Stomach smooth muscle (tissue), 2 donors: ENCODE measurements around the gene OR9A2.

Experiments used
- H3K27ac ChIP-seq: one replicate; pipeline ENCODE4 v1.7.0; 2013; ENCODE audit warnings: mild to moderate bottlenecking, low read length, inconsistent platforms
- H3K27me3 ChIP-seq, 2 donors: one replicate each; pipeline ENCODE4 v1.7.0; 2013; ENCODE audit warnings: low read length in 2 of 2; ENCODE audit not compliant: insufficient read depth in 2 of 2, control insufficient read depth in 1 of 2
- H3K36me3 ChIP-seq, 2 donors: one replicate each; pipeline ENCODE4 v1.7.0; 2013; ENCODE audit warnings: low read length in 2 of 2; ENCODE audit not compliant: control insufficient read depth in 2 of 2, insufficient read depth in 2 of 2
- H3K4me1 ChIP-seq: one replicate; pipeline ENCODE4 v1.7.0; 2013; ENCODE audit warnings: low read length; ENCODE audit not compliant: control insufficient read depth, insufficient read depth
- H3K4me3 ChIP-seq, 2 donors: one replicate each; pipeline ENCODE4 v1.7.0; 2013; ENCODE audit warnings: low read length in 2 of 2
- H3K9ac ChIP-seq, 2 donors: one replicate each; pipeline ENCODE4 v1.7.0; 2013; ENCODE audit warnings: low read length in 2 of 2, mild to moderate bottlenecking in 1 of 2
- H3K9me3 ChIP-seq, 2 donors: one replicate each; pipeline ENCODE4 v1.7.0; 2013; ENCODE audit warnings: low read length in 2 of 2; ENCODE audit not compliant: control insufficient read depth in 2 of 2
- donor health status: healthy.
- donor health status: Pancreatic carcinoma.

OR9A2 gene

DNA sequence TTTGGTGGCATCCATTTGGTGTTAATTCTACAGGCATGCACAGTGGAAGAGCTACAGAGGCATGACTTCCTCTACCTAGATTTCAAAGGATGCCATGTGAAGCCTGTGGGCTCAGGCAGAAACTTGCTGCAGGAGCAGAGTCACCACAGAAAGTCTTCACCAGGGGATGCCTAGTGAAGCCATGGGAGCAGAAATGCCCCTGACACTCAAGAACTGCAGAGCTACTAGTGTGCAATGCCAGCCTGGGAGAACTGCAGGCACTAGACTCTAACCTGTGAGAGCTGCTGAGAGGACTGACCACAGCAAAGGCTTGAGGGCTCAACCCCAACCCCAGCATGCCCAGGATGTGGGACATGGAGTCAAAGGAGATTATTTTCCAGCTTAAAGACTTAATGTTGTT, 3.9 kb downstream of the OR9A2 start:
- no peak overlapping the region for H3K4me3 ChIP-seq
- no peaks in the 10 kb centered on the region for H3K36me3 ChIP-seq
- H3K27ac ChIP-seq: no peak overlapping the region
- no peaks in the 10 kb centered on the region for H3K9me3 ChIP-seq
- no peaks in the 10 kb centered on the region for H3K27me3 ChIP-seq
- no peaks in the 10 kb centered on the region for H3K4me1 ChIP-seq
- H3K9ac ChIP-seq: no peak overlapping the region

DNA sequence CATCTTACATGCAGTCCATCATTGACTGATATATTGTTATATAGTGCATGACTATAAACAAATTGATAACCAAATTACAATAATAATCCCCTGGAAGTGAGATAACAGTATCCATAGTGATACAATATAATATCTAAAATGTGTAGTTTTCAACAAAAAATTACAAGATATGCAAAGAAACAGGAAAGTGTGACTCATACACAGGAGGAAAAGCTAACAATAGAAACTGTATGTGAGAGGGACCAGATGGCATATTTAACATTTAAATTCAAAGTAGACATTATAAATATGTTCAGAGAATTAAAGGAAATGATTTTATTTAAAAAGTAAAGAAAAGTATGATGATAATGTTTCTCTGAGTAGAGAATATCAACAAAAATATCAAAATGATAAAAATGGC, 8.0 kb downstream of the OR9A2 start:
- Histone ChIP-seq H3K4me1 (no peaks in the 10 kb centered on the region), H3K9ac (no peak overlapping the region), H3K4me3 (no peak overlapping the region), H3K27ac (no peak overlapping the region), H3K36me3 (no peaks in the 10 kb centered on the region), H3K9me3 (no peaks in the 10 kb centered on the region), H3K27me3 (peaks cover 0 to 3% of the 10 kb centered on the region in 2 donors)

GRCh38 chr7:143016996-143017395, 9.9 kb downstream of the OR9A2 start:
- no peak overlapping the region for H3K27ac ChIP-seq
- peaks cover 3% of the 10 kb centered on the region for H3K4me1 ChIP-seq
- H3K27me3 ChIP-seq: peaks cover 0 to 3% of the 10 kb centered on the region in 2 donors
- no peak overlapping the region for H3K9ac ChIP-seq
- H3K4me3 ChIP-seq: no peak overlapping the region
- H3K36me3 ChIP-seq: no peaks in the 10 kb centered on the region
- no peaks in the 10 kb centered on the region for H3K9me3 ChIP-seq

- Histone ChIP-seq H3K4me3 (no peak overlapping the region), H3K27ac (no peak overlapping the region), H3K9me3 (no peaks in the 10 kb centered on the region), H3K4me1 (peaks cover 3% of the 10 kb centered on the region), H3K36me3 (no peaks in the 10 kb centered on the region), H3K27me3 (peaks cover 0 to 3% of the 10 kb centered on the region in 2 donors), H3K9ac (no peak overlapping the region)
These were observed 10.9 kb downstream of the OR9A2 start for GRCh38 chr7:143015926-143016490.

- Histone ChIP-seq H3K4me1 (peaks cover 3% of the 10 kb centered on the region), H3K9me3 (no peaks in the 10 kb centered on the region), H3K4me3 (no peak overlapping the region), H3K27ac (no peak overlapping the region), H3K27me3 (peaks cover 0 to 3% of the 10 kb centered on the region in 2 donors), H3K9ac (no peak overlapping the region), H3K36me3 (no peaks in the 10 kb centered on the region)
These were observed 11.8 kb downstream of the OR9A2 start for GRCh38 chr7:143015084-143015483.

DNA sequence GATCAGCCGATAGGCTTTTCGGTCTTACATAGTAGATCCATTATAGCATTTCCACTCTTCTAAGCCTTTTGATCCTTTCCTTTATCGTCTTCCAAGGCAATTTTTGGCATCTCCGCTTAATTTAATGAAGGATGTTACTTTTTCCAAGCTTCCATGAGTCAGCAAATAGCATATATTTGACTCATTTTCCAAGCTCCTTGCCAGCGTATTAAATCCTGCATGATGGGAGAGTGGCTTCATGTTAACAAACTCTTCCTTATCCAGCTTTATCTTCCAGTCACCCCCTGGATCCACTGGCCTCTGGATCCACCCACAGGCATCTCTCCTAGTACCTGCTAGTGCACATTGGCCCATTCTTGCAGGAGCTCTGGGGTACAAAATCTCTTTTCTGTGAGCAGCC, 13.0 kb downstream of the OR9A2 start:
- Histone ChIP-seq H3K27ac (no peak overlapping the region), H3K4me3 (no peak overlapping the region), H3K27me3 (peaks cover 0 to 3% of the 10 kb centered on the region in 2 donors), H3K9ac (no peak overlapping the region), H3K4me1 (peaks cover 3% of the 10 kb centered on the region), H3K9me3 (no peaks in the 10 kb centered on the region), H3K36me3 (no peaks in the 10 kb centered on the region)

GRCh38 chr7:143013473-143013872, 13.5 kb downstream of the OR9A2 start:
- Histone ChIP-seq H3K9ac (no peak overlapping the region), H3K27me3 (peaks cover 0 to 3% of the 10 kb centered on the region in 2 donors), H3K36me3 (no peaks in the 10 kb centered on the region), H3K9me3 (no peaks in the 10 kb centered on the region), H3K27ac (no peak overlapping the region), H3K4me1 (peaks cover 3% of the 10 kb centered on the region), H3K4me3 (no peak overlapping the region)

GRCh38 chr7:143012409-143012808, 14.5 kb downstream of the OR9A2 start:
- peaks cover 0 to 3% of the 10 kb centered on the region in 2 donors for H3K27me3 ChIP-seq
- no peak overlapping the region for H3K4me3 ChIP-seq
- H3K9me3 ChIP-seq: no peaks in the 10 kb centered on the region
- H3K36me3 ChIP-seq: no peaks in the 10 kb centered on the region
- no peak overlapping the region for H3K27ac ChIP-seq
- H3K4me1 ChIP-seq: peaks cover 3% of the 10 kb centered on the region
- H3K9ac ChIP-seq: no peak overlapping the region

- no peak overlapping the region for H3K4me3 ChIP-seq
- H3K4me1 ChIP-seq: peaks cover 3% of the 10 kb centered on the region
- no peaks in the 10 kb centered on the region for H3K9me3 ChIP-seq
- H3K9ac ChIP-seq: no peak overlapping the region
- no peak overlapping the region for H3K27ac ChIP-seq
- no peaks in the 10 kb centered on the region for H3K36me3 ChIP-seq
- peaks cover 0 to 3% of the 10 kb centered on the region in 2 donors for H3K27me3 ChIP-seq
These were observed 14.9 kb downstream of the OR9A2 start for GRCh38 chr7:143012001-143012400.

- Histone ChIP-seq H3K36me3 (no peaks in the 10 kb centered on the region), H3K9me3 (no peaks in the 10 kb centered on the region), H3K9ac (no peak overlapping the region), H3K4me1 (no peaks in the 10 kb centered on the region), H3K27me3 (peaks cover 0 to 3% of the 10 kb centered on the region in 2 donors), H3K27ac (no peak overlapping the region), H3K4me3 (no peak overlapping the region)
These were observed 18.7 kb downstream of the OR9A2 start for GRCh38 chr7:143008007-143008901.
